HG03196 (cell line): ENCODE measurements around the gene LNPEP.

Source experiments
- ATAC-seq: cut with Tn5 transposase; IDR thresholded peaks from one replicate; pipeline ENCODE4 v1.9.1; 2021; ENCODE audit not compliant: unreplicated experiment

LNPEP gene

GRCh38 chr5:96957254-96958049 is 21.6 kb downstream of the LNPEP start:
- ATAC-seq, result peak; percentile 41

- no peak for ATAC-seq
Measured at GRCh38 chr5:96958977-96959376, 23.1 kb downstream of the LNPEP start.

- peak; percentile 49 for ATAC-seq
Measured at GRCh38 chr5:96961053-96961452, 25.2 kb downstream of the LNPEP start.

- ATAC-seq, result no peak
Measured at GRCh38 chr5:96962540-96962991, 26.7 kb downstream of the LNPEP start.

GRCh38 chr5:96963267-96963666 is 27.4 kb downstream of the LNPEP start:
- peak; percentile 42 for ATAC-seq

GRCh38 chr5:96966801-96967200 is 30.9 kb downstream of the LNPEP start:
- no peak for ATAC-seq

- no peak for ATAC-seq
Measured at GRCh38 chr5:96967400-96967799, 31.5 kb downstream of the LNPEP start.

GRCh38 chr5:96968074-96968473 is 32.2 kb downstream of the LNPEP start:
- ATAC-seq, result no peak

GRCh38 chr5:96968614-96969013 is 32.7 kb downstream of the LNPEP start:
- no peak for ATAC-seq

- no peak for ATAC-seq
Measured at GRCh38 chr5:96969366-96969765, 33.5 kb downstream of the LNPEP start.

- no peak for ATAC-seq
Measured at GRCh38 chr5:96972599-96973334, 36.9 kb downstream of the LNPEP start.

GRCh38 chr5:96973532-96974401 is 37.9 kb downstream of the LNPEP start:
- ATAC-seq, result peak; percentile 45

GRCh38 chr5:96975656-96976055 is 39.8 kb downstream of the LNPEP start:
- no peak for ATAC-seq

GRCh38 chr5:96977228-96977627 is 41.3 kb downstream of the LNPEP start:
- no peak for ATAC-seq

- ATAC-seq, result no peak
Measured at GRCh38 chr5:96978812-96979449, 43.1 kb downstream of the LNPEP start.

GRCh38 chr5:96984506-96985192 is 48.8 kb downstream of the LNPEP start:
- ATAC-seq, result no peak

- ATAC-seq, result no peak
Measured at GRCh38 chr5:96986450-96986849, 50.6 kb downstream of the LNPEP start.

- ATAC-seq, result no peak
Measured at GRCh38 chr5:96990102-96990501, 54.2 kb downstream of the LNPEP start.

GRCh38 chr5:96991708-96992107 is 55.8 kb downstream of the LNPEP start:
- ATAC-seq, result no peak

GRCh38 chr5:96993760-96994159 is 57.9 kb downstream of the LNPEP start:
- no peak for ATAC-seq
